DND-41 (cell line): ENCODE measurements around the gene ZNF281.

Source experiments
- ATAC-seq: fragments of 200-7000 bp; cut with Tn5 transposase; 3 replicates; pipeline ENCODE4 v1.9.1; 2021; ENCODE audit warnings: low read depth; ENCODE audit not compliant: insufficient read depth
- DNase-seq: peaks from one replicate; pipeline ENCODE4 v3.0.0-alpha.2; 2020
- H2AFZ ChIP-seq: 2 replicates; pipeline ENCODE4 v1.6.0; 2012; ENCODE audit warnings: low read depth, low read length
- H3K27ac ChIP-seq: 2 replicates; pipeline ENCODE4 v1.5.1; 2012; ENCODE audit warnings: low read length, inconsistent platforms
- H3K27me3 ChIP-seq: fragments of 200-600 bp; sonication (generic); 2 replicates; pipeline ENCODE4 v1.6.0; 2012; ENCODE audit warnings: low read length, mild to moderate bottlenecking, inconsistent platforms; ENCODE audit not compliant: insufficient read depth, poor library complexity
- H3K36me3 ChIP-seq: 2 replicates; pipeline ENCODE4 v1.5.1; 2012; ENCODE audit warnings: low read length, inconsistent platforms; ENCODE audit not compliant: insufficient read depth
- H3K4me1 ChIP-seq: 2 replicates; pipeline ENCODE4 v1.5.1; 2012; ENCODE audit warnings: mild to moderate bottlenecking, low read length; ENCODE audit not compliant: insufficient read depth
- H3K4me2 ChIP-seq: 2 replicates; pipeline ENCODE4 v1.6.0; 2012; ENCODE audit warnings: mild to moderate bottlenecking, moderate library complexity, low read length, inconsistent platforms; ENCODE audit not compliant: insufficient read depth
- H3K4me3 ChIP-seq, 2 experiments: fragments of 200-600 bp in 1 of 2; shearing (Covaris generic) in 1 of 2; 2 replicates each; pipeline ENCODE4 v1.5.1; 2012 to 2016; ENCODE audit warnings: inconsistent platforms in 2 of 2, low read length in 2 of 2, mild to moderate bottlenecking in 2 of 2, low read depth in 1 of 2, moderate library complexity in 1 of 2
- H3K79me2 ChIP-seq: 2 replicates; pipeline ENCODE4 v1.6.0; 2012; ENCODE audit warnings: low read length, inconsistent platforms; ENCODE audit not compliant: insufficient read depth
- H3K9ac ChIP-seq: 2 replicates; pipeline ENCODE4 v1.6.0; 2012; ENCODE audit warnings: low read depth, mild to moderate bottlenecking, inconsistent platforms, low read length, moderate library complexity
- H3K9me3 ChIP-seq: 2 replicates; pipeline ENCODE4 v1.5.1; 2012; ENCODE audit warnings: low read length, moderate library complexity, mild to moderate bottlenecking, inconsistent platforms; ENCODE audit not compliant: insufficient read depth, severe bottlenecking
- H4K20me1 ChIP-seq: 2 replicates; pipeline ENCODE4 v1.6.0; 2012; ENCODE audit warnings: low read length; ENCODE audit not compliant: insufficient read depth
- CTCF ChIP-seq: IDR thresholded peaks from 2 replicates; pipeline ENCODE4 v1.5.1; 2012; ENCODE audit warnings: borderline replicate concordance, low read length, moderate library complexity, mild to moderate bottlenecking; ENCODE audit not compliant: poor library complexity, severe bottlenecking; ENCODE audit errors: extremely low read depth
- EZH2 ChIP-seq: IDR thresholded peaks from 3 replicates; pipeline ENCODE4 v1.6.1; 2012; ENCODE audit warnings: borderline replicate concordance, low read depth, mild to moderate bottlenecking, moderate library complexity, low read length, inconsistent platforms; ENCODE audit not compliant: severe bottlenecking

Gene ZNF281

GRCh38 chr1:200398373-200398772, 11.5 kb downstream of the ZNF281 start:
- no peak for TF ChIP-seq EZH2
- no peak for TF ChIP-seq CTCF
- Histone ChIP-seq H2AFZ (no peak overlapping the region), H3K79me2 (peaks cover 10% of the 10 kb centered on the region), H4K20me1 (peaks cover 23% of the 10 kb centered on the region; the same call in 1 of the 2 replicates), H3K4me1 (no peaks in the 10 kb centered on the region), H3K9me3 (no peaks in the 10 kb centered on the region), H3K27ac (no peak overlapping the region), H3K9ac (no peak overlapping the region), H3K4me3 (no peak overlapping the region), H3K27me3 (no peaks in the 10 kb centered on the region), H3K4me2 (no peak overlapping the region), H3K36me3 (peaks cover 15% of the 10 kb centered on the region)
- no peak for DNase-seq
- ATAC-seq: no peak

DNA sequence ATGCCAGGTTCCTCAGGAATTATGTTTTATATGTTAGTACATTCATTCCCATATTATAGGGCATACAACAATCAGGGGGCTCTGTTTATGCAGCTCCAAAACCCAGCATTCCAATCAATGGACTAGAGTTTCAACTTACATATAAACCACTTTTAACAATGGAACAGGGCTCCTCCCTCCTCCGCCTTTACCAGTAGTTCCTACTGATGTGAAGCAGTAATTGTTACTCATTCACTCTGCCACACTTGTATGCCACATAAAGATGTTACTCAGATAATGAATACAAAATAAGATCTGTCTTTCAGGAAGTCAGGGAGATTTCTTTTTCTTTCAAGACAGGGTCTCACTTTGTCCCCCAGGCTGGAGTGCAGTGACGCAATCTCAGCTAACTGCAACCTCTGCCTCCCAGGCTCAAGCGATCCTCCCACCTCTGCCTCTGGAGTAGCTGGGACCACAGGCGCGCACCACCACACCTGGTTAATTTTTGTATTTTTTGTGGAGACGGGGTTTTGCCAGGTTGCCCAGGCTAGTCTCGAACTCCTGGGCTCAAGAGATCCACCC, 17.1 kb downstream of the ZNF281 start:
- Histone ChIP-seq H3K36me3 (no peaks in the 10 kb centered on the region), H3K4me1 (no peaks in the 10 kb centered on the region), H3K27me3 (no peaks in the 10 kb centered on the region), H3K9me3 (no peaks in the 10 kb centered on the region), H3K79me2 (no peaks in the 10 kb centered on the region), H3K27ac (no peak overlapping the region), H3K4me3 (no peak overlapping the region), H3K4me2 (no peak overlapping the region), H2AFZ (no peak overlapping the region), H4K20me1 (0 out of 2 replicates have a peak, but pooled peaks cover 4% of the 10 kb centered on the region), H3K9ac (no peak overlapping the region)
- ATAC-seq (no peak), DNase-seq (no peak)
- no peak for TF ChIP-seq EZH2
- TF ChIP-seq CTCF: no peak

DNA sequence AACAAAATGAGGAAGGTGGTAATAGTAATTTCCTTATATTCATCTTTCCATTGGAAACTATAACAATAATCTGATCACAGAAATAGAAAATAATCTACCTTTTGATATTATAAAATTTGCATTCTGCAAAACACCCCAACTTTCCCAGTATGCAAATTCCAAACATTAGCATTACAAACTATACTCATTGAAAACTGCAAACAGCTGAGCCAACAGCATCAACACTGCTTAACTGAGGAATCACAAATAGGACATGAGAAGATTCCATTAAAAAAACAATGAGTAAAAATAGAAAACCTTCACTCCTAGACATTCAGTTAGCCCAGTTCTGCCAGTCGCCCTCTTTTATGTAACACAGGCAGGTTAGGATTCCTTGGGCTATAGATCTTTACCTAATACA, 18.1 kb downstream of the ZNF281 start:
- no peaks in the 10 kb centered on the region for H3K27me3 ChIP-seq
- H3K79me2 ChIP-seq: no peaks in the 10 kb centered on the region
- H2AFZ ChIP-seq: no peak overlapping the region
- H3K4me2 ChIP-seq: no peak overlapping the region
- DNase-seq (no peak), ATAC-seq (no peak)
- H3K27ac ChIP-seq: no peak overlapping the region
- H4K20me1 ChIP-seq: 0 out of 2 replicates have a peak, but pooled peaks cover 4% of the 10 kb centered on the region
- H3K4me3 ChIP-seq: no peak overlapping the region
- H3K9me3 ChIP-seq: no peaks in the 10 kb centered on the region
- H3K4me1 ChIP-seq: no peaks in the 10 kb centered on the region
- H3K9ac ChIP-seq: no peak overlapping the region
- H3K36me3 ChIP-seq: no peaks in the 10 kb centered on the region
- TF ChIP-seq EZH2 (no peak), CTCF (no peak)
